Inferior parietal cortex (tissue), 1 donor: Measurements from ENCODE around the gene XDH.

ENCODE experiments used
- DNase-seq: peaks from one replicate; pipeline ENCODE4 v3.0.0-alpha.2; 2016; ENCODE audit errors: extremely low spot score

Gene XDH

DNA sequence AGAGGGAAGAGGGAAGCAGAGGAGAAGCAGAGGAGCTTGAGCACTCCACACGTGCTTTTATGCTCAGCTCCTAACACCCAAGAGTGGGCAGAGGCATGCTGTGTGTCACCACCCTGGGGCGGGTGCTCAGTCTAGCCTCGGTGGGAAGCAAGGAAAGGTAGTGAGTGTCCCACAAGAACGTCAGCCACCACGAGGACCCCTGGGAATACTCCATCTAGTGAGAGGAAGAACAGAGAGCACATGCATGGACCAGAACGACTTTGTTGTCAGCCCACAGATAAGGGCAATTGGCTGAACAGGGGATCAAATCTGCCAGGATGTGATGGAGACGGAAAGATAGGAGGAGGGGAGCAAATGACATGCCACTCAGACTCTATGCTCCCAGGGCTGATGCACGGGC is 83.4 kb downstream of the XDH start:
- no peak for DNase-seq

DNA sequence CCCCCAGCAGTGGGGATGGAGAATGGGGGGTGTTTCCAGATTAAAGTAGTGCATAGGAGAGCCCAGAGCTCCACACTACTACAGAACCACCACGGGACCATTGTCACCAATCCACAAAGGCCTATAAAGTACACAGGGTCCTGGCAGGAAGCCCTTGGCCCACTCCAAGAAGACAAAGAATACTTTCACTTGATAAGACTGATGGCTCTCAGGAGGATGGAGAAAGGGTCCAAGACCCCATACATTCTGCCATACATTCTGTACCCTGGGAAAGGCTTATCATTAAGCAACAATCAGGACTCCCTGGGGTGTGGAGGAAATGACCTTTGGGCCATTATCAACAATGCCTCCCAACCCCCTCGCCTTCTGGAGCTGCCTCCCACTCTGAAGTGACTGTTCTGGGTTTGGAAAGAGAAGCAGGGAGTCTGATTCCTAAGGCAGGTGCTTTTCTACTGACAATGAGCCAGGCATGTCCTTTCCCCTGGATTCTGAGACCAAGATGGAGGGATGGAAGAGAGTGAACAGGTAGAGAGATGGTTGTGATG is 85.4 kb downstream of the XDH start:
- DNase-seq: no peak

DNA sequence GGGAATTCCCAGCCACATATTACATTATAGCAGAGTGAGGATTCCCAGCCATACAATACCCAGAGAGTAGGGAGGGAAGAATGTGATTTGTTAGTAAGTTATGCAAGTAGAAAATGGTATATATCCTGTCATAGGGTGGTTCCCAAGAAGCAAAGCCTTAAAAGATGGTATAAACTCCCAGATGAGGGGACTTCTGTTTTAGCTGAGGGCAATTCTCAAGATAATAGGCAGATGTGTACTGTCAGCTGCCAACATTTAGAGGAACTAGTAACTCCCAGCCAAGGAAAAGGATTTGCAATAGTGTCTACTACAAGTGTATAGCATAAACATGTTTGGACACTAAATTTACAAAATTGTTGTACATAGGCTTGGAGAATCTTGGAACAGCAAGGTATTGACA is 86.5 kb downstream of the XDH start:
- DNase-seq: no peak

DNA sequence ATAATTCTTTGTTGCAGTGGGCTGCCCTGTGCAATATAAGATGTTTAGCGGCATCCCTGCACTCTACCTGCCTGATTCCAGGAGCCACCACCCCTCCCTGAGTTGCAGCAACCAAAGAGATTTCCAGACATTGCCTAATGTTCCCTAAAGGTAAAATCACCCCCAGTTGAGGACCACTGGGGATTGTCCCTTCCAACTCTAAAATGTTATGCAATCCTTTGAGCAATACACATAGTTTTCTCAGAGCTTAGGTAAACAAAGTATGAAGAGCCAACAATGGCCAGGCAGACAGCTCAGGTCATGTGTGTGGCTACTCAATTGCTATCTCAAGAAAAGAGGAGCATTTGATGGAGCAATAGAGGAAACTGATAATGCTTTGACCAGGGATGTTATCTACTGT is 87.0 kb downstream of the XDH start:
- DNase-seq: no peak

DNA sequence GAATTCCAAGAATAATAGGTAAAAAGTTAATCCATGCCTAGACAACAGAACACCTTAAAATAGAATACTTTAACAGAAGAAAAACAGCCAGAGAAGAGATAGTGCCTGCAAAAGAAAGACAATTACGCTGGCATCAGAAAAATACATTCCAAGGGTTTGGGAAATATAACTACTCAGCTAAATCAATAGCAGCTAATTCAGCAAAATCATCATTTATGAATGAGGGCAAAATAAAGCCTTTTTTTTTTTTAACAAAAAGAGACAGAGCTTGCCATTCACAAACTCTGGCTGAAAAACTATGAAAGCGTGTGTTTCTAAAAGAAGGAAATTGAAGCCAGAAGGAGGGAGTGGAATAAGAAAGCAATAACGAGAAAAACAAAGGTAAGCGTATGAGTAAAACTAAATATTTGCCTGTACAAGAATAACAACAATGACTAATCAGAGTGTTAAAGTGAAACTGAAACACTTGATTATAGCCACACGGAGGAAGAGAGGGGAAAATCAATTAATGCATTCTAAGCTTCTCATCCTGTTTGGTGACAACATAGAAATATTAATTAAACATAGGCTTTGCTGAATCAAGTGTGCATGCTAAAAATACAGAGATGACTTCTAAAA is 90.4 kb downstream of the XDH start:
- no peak for DNase-seq

DNA sequence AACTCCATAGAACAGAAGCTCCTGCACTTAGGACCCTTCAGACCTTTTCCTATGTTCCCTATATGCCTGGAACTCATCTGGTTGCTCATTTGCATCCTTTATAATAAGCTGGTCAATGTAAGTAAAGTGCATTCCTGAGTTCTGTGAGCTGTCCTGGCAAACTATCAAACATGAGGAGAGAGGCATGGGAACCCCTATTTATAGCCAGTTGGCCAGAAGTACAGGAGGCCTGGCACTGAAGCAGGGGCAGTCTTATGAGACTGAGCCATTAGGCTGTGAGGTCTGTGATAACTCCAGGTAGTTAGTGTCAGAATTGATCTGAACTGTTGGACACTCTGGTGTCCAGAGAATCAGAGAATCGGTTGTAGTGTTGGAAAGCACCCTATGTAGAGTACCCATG is 92.2 kb downstream of the XDH start:
- no peak for DNase-seq

DNA sequence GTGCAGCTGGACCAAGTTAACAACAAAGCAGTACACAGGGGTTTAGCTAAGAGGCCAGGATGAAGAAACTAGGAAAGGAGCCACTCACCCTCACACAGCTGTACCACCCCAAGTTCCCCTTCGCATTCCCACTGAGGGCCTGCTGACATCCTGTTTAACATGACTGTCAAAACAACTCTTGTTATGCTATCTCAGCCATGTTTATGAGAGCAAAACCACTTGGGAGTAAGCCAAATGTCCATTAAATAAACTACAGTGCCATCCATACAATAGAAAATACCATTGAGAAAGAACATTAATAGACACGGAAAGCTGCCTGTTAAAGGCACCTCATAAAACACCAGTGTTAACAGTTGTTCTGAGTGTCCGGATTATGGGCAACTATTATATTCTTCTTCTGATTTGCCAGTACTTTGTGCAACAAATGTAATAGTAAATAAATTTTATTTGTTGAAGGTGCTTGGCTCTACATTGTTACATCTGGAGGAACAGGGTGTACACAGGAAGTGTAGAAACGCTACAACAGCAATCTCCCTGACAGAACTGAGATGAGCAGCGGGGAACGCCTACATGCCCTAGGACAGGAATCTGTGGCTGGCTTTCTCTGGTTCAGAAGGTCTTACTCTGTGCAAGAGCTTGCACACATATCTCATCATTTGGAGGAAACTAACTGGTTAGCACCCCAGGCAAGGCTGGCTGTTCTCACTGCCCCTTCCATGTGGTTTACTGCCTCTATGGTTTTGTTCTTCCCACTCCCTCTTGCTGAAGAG is 95.0 kb downstream of the XDH start:
- DNase-seq: no peak

DNA sequence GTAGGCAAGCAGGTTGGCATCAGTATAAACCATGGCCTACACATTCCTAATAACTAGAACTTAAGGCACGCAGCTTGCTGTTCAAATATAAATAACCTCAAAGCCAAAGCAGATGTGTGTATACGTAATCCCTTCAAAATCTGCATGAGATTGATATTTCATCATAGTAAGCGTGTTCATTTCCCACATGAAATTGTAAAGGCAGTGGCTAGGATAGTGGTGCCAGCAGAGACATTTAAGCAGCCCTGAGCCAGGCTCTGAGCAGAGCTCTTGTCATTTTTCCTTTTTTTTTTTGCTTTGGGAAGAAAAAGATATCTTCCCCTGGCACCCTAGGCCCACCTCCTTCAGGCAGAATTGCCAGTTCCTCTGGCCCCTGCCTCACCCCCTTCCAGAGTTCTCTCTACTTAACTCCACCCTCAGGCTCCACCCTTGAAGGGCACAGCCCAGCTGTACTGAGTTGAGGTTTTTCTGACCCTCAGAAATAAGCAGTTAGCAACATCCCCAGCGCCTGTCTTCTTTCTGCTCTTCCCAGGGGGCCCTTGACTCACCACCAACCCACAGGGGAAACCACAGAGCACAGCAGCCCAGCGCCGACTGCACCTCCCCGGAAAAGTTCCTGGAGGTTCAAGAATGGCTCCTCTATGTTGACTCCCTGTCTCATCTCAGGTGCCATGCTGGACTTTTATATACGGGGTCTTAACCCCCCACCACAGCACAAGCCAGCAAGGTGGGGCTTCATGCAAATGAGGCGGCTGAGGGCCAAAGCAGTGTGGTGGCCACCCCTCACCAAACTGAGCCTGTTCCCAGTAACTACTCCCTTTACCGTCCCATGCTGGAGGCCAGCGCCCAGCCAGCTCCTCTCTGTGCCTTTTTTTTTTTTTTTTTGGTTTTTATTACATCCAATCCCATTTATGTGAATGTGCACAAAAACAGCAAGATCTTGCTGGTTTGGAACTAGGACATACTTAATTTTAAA is 95.9 kb downstream of the XDH start:
- no peak for DNase-seq

DNA sequence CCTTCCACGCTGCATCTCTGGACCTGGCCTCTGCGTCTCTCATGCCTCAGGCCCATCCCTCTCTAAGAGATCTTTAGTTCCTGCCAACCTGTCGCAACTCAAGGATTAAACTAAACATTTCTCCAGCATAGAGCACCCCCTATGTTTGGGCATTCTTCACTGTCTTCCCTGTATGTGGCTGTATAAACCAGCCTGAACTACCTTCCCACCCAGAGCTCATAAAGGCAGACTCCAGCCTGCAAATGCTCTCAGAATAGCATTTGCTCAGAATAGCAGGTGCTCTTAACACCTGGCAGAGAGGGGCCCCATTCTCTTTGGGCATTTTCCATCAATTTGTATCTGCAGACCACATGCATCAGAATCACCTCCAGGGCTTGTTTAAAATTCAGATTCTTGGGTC is 97.1 kb downstream of the XDH start:
- no peak for DNase-seq

DNA sequence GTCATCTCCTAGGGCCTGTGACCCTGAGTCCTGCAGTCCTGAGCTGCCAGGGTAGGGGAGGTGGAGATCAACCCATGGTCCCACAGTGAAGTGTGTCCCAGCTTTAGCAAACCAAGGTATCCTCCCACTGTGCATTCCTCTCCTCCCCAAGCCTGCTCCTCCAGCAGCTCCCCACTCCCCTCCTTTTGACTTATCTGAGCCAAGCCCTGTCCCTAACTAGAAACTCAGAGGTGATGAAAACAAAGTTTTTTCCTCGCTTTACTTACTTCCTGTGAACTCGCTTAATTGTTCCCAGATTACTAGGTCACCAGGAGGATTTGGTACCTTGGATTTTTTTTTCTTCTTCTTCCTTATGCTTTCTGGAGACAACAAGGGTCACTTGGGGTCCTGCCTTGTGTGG is 99.8 kb downstream of the XDH start:
- no peak for DNase-seq

DNA sequence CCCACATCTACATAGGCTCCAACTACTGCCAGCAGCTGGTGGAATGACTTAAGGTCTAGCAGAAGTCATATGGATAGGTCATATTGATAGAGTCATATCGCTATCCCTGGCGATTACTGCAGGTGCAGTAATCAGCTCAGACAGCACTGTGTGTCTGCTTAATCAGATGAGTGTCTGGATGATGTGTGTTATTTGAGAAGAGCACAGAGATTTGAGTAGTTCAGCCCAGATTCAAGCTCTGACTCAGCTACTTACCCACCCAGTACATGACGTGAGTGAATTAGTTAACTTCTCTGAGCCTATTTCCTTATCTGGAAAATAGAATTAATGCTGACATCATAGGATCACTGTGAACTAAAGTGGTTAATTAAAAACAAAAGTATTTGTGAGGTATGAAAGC is 101.6 kb downstream of the XDH start:
- no peak for DNase-seq

DNA sequence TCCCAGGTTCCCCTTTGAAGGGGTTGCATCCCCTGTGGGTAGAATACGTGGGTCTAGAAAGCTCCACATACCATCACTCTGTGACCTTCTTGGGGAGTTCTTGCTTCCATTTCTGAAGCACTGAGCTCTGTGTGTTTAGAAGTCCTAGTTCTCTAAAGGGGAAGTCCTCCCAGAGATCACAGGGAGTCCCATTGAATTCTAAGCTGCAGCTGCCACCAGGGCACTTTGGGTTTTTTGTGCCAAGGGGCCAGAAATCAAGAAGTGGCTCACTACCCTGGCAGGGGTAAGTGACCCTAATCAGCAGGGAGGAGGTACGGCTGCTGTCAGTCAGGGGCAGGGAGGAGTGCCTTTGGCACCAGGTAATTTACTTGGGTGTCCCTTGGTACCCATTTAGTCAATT is 109.7 kb downstream of the XDH start:
- no peak for DNase-seq

DNA sequence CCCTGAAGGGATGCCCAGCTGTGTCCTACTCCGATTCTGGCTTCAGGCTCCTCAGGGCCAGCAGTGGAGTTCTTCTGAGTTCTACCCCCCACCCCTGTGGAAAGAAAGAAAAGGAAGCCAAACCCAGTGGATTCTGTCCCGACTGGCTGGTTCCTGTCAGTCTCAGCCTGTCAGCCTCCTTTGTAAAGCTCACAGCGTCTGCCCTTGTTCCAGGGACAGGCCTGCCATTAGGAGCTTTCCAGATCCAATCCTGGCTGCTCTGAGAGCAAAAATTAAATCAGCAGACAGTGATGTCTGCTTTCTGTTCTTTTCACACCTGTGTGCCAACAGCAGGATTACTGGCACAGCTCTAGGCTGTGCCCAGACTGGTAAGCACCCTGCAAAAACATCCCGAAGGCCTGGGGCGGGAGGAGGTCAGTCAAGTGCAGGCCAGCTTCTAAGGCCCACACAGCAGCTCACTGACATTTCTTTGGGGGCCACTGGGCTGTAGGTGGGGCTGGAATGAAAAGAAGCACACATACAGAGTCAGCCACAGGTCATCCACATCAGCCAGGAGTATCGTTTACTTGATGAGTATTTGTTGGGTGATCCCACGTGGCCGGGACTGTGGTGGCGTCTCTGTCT is 111.5 kb downstream of the XDH start:
- no peak for DNase-seq

DNA sequence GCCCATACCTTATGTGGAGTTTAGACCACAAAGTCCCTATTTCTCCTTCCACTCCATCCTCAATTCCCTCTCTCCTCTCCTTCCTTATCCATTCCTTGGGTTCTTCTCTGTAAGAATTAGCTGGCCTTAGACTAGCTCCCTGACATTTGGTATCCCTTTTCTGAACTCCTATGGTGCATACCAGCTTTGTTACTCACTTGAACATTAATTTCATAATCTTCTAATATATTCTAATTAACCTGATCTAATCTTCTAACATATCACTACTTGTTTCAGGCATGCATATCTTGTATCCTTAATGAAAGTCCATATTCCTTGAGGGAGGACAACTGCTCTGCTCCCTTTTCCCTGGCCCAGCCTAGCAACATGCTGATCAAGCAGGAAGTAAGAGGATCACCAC is 114.2 kb downstream of the XDH start:
- no peak for DNase-seq

DNA sequence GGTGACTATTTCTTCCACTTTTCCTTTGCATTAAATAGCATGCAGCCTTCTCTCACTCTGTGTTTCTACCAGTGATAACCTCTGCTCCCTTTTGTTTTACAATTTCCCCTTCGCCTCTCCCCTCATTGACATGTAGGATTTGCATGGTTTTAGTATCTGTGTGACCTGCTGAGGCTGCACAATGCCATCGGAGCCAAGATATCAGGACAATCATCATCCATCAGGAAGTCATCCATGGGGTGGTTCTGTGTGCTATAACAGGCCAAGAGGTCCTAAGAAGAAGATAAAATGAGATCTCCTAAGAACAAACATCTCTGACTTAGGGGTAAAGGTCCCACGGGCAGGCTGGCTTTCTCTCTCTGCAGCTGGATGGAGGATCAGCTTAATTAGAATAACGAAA is 115.0 kb downstream of the XDH start:
- no peak for DNase-seq

DNA sequence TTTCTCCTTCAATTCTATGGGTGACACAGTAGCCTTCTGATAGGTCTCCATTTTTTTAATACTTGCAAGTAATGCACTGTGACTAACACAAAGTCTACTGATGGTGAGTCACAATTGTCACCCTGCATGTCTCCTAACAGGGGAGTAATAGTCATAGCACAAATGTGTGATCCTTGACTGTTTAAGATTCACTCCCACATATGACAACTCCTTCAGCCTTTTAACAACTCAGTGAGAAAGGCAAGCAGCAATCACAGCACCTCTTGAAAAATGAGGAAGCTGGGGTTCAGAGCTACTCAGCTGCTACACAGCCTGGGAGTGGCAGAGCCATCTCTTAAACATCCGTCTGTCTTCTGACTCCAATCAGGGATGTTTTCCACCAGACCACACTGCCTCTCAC is 116.8 kb downstream of the XDH start:
- peak; percentile 37 for DNase-seq

DNA sequence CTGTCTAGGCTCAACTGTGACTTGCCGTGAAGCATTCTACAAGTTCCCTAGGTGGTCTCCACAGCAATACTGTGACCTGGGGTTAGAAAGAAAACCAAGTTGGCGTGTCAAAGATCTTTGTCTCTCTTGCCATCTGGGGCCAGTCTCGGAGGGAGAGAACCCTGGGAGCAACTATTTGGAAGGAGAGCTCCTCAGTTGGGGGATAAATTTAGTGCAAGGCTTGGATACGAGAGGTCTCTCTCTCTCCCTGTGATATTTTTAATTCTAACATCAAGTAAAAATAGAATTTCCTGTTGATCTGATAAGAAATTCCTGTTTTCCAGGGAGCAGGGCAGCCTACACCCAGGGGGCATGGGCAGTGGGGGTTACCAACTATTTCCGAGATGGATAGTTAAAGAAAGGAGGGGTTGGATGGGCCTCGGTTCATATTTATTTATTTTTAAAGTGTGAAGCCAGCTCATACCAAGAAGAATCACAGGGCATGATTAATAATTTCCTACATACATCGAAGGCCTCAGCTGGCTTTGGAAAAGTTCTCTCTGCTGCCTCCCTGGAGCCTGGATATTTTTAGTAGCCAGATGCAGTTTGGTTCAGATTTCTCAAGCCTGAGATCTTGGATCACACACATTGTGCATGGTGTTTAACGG is 117.8 kb downstream of the XDH start:
- DNase-seq: peak; percentile 21

DNA sequence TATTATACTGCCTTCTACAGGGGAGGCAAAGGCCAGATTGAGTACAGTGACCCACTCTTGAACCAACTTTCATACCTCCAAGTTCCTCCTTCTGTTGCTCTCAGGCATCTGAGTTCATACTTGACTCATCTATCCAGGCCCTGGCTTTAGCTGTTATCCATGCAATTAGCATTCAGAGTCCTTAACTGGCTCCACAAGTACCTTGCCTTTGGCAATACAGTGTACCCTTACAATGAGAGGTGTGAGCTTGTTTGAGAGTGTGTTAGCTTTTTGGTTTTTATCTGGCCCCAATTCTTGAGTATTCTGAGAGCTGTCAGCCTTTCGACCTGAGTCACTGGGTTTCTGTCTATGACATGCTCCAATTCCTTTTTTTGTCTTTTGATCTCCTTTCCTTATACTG is 120.3 kb downstream of the XDH start:
- DNase-seq: no peak

DNA sequence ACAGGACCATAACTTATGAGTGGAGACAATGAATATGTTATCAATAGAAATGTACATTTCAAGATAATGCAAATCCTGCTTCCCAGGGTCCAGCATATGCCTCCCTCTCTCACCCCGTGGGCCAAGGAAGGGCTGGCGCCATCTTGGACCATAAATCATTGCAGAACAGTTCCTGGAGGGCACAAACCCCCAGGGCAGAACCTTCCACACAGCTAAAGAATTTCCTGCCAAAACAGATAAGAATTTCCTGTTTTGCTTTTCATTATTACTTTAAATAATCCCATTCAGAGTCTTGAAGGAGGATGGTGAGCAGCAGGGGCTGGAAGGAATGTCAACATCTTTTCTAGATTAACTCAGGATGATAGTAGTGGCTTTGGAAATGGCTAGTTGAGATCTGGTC is 126.9 kb downstream of the XDH start:
- no peak for DNase-seq

DNA sequence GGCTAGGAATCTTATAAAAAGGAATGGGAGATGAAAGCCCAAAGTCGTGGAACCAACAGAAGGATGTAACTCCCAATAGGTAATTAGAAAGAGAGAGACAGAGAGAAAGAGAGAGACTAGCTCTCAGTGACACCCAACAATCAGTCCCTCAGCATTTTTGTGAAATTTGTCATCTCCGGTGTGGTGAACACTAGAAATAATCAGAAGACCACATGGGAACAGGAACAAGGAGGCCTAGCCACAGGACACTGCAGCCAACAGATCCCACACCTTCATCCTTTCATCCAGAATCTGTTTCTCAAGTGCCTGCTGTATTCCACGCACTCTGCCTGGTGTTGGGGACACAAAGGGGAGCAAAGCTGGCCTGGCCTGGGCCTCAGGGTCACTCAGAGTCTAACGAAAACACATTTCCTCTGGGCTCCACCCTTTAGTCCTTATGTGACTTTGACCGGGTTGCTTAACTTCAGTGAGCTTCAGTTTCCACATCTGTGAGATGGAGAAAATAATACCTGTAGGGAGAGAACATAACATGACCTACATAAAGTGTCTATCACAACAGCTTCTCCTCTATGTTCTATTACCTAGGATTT is 127.5 kb downstream of the XDH start:
- no peak for DNase-seq

DNA sequence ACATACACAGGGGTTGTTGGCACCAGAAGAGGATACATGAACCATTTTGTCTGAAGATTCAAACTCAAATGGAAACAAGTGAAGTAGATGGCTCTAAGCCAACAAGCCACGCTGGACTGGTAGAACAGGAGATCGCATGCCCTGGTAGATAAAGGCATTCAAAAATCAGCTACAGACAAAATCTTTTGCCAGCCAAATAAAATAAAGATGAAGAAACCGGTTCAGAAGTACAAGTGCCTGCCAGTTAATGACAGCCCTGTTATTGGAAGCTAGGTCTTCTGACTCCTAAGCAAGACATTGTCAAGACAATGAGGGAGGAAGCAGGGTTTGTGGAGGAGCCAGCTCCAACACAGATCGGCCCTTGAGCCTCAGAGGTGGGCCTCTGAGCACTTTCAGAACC is 128.3 kb downstream of the XDH start:
- no peak for DNase-seq
